ENCODE measurements around the gene ITIH4. TPM values are rescaled to one million over a fixed set of nuclear protein-coding genes. Genes with fewer than 3 reads are reported as not detected.

The ITIH4 gene
- total and polyA plus RNA-seq, 9 of the 15 experiments (the other 6 are each of a cell fraction or from before 2014, with no cell fraction given): 0.09 to 0.62 (median 0.20) TPM; not detected in 6

GRCh38 chr3:52788890-52789745, 41.4 kb downstream of the ITIH4 start:
- in situ Hi-C loops (cut with MboI): no loop called here
- no peak overlapping the region for H3K4me3 ChIP-seq
- DNase-seq (ENCODE audit: extremely low read depth in 1 of 4, low spot score in 3 of 4) (no peak), ATAC-seq (no peak), FAIRE-seq (no peak)
- no peaks in the 10 kb centered on the region for H4K20me1 ChIP-seq (replicated peaks; ENCODE audit: control insufficient read depth, insufficient read depth, low read length)
- POLR2A ChIA-PET: interaction anchor here (0.6 to 1.2 kb wide), 3 partner anchors 9 to 376 kb away, joined by 3 to 5 read pairs (median 3); no protein-coding TSS in a partner anchor
- H2AFZ ChIP-seq (ENCODE audit: low read depth, low read length): no peak overlapping the region
- peaks cover 0 to 11% of the 10 kb centered on the region in 2 experiments; a peak in 2 of 5 replicates for H3K4me1 ChIP-seq (replicated peaks in 1 of 2; ENCODE audit: control insufficient read depth in 2 of 2, insufficient read depth in 2 of 2, low read length in 2 of 2)
- H3K36me3 ChIP-seq (ENCODE audit: control insufficient read depth, insufficient read depth, low read length): no peaks in the 10 kb centered on the region
- no peak overlapping the region for H3K4me2 ChIP-seq (ENCODE audit: insufficient read depth, low read length)
- H3K9me1 ChIP-seq (ENCODE audit: control insufficient read depth, insufficient read depth, low read length): no peaks in the 10 kb centered on the region
- H3K79me2 ChIP-seq (ENCODE audit: control insufficient read depth, insufficient read depth, low read length): no peaks in the 10 kb centered on the region
- no peak overlapping the region for H3K27ac ChIP-seq (ENCODE audit: extremely low read depth, low read depth, low read length)
- no peak overlapping the region for H3K9ac ChIP-seq (ENCODE audit: insufficient read depth in 1 of 2, low read depth in 2 of 2, low read length in 2 of 2)
- BruUV-seq (replicated peaks): no TSS peak
- no peaks in the 10 kb centered on the region for H3K9me3 ChIP-seq (replicated peaks; ENCODE audit: control insufficient read depth, insufficient read depth, low read depth, low read length)
- peaks cover 0 to 24% of the 10 kb centered on the region in 2 experiments; a peak in 3 of 5 replicates for H3K27me3 ChIP-seq (ENCODE audit: control insufficient read depth in 2 of 2, insufficient read depth in 2 of 2, low read length in 2 of 2)
- WGBS (ENCODE audit: insufficient coverage, low coverage, missing lambda C conversion rate): 59% methylated on average over 8 of the region's 16 CpGs
- CTCF ChIA-PET (ENCODE audit: low intra/inter-chr PET ratio): no interaction called here
- intact Hi-C loops (cut with micrococcal nuclease): no loop called here
- TF ChIP-seq OTX1 (CRISPR knock-in tag; IDR thresholded peaks at IDR 0.05): no peak
- no peak for TF ChIP-seq RREB1 (CRISPR knock-in tag; IDR thresholded peaks at IDR 0.05)
- no peak for TF ChIP-seq THAP12 (CRISPR knock-in tag; IDR thresholded peaks at IDR 0.05)
- no peak for TF ChIP-seq ATF3 (IDR thresholded peaks at IDR 0.05)
- TF ChIP-seq ATF3 (CRISPR knock-in tag; conservative IDR thresholded peaks at IDR 0.05): no peak
- TF ChIP-seq ZNF239 (CRISPR knock-in tag; IDR thresholded peaks at IDR 0.05): no peak
- TF ChIP-seq RBM15 (IDR thresholded peaks at IDR 0.05; ENCODE audit: insufficient read depth, low read length): no peak

Data from K562 (cell line).